ENCODE data around the gene KCNE4. TPM values are rescaled to one million over a fixed set of nuclear protein-coding genes. Genes with fewer than 3 reads are reported as not detected.
"Not testable (repeated sequence)": the region's sequence is repeated elsewhere in the genome, so short reads cannot be mapped to it uniquely, and the experiment has no call there.

KCNE4 gene
- total RNA-seq, 1 donor from 2014 or later = 3.2 TPM

- H3K4me1 Mint-ChIP-seq (ENCODE audit: unreplicated experiment) = no peaks in the 10 kb centered on the region
- no peak overlapping the region for H3K27ac Mint-ChIP-seq
- TF ChIP-seq CTCF (conservative IDR thresholded peaks at IDR 0.05) = no peak
- H3K9me3 Mint-ChIP-seq = peaks cover 9% of the 10 kb centered on the region
- DNase-seq (ENCODE audit: extremely low spot score, unreplicated experiment) = no peak
- H3K36me3 Mint-ChIP-seq = no peaks in the 10 kb centered on the region
- no peak overlapping the region for H3K4me3 Mint-ChIP-seq
- no peaks in the 10 kb centered on the region for H3K27me3 Mint-ChIP-seq
These were observed 24.6 kb downstream of the KCNE4 start for GRCh38 chr2:223076573-223076972.

GRCh38 chr2:223078482-223078881 lies 26.5 kb downstream of the KCNE4 start:
- Mint-ChIP-seq H3K4me3 (no peak overlapping the region), H3K27me3 (no peaks in the 10 kb centered on the region), H3K36me3 (no peaks in the 10 kb centered on the region), H3K9me3 (peaks cover 9% of the 10 kb centered on the region), H3K4me1 (ENCODE audit: unreplicated experiment) (no peaks in the 10 kb centered on the region), H3K27ac (no peak overlapping the region)
- no peak for DNase-seq (ENCODE audit: extremely low spot score, unreplicated experiment)
- TF ChIP-seq CTCF (conservative IDR thresholded peaks at IDR 0.05) = no peak

GRCh38 chr2:223079378-223079777 lies 27.4 kb downstream of the KCNE4 start:
- Mint-ChIP-seq H3K4me1 (ENCODE audit: unreplicated experiment) (no peaks in the 10 kb centered on the region), H3K36me3 (no peaks in the 10 kb centered on the region), H3K27ac (no peak overlapping the region), H3K27me3 (no peaks in the 10 kb centered on the region), H3K4me3 (no peak overlapping the region), H3K9me3 (peaks cover 9% of the 10 kb centered on the region)
- DNase-seq (ENCODE audit: extremely low spot score, unreplicated experiment) = no peak
- TF ChIP-seq CTCF (conservative IDR thresholded peaks at IDR 0.05) = no peak

- no peak for TF ChIP-seq CTCF (conservative IDR thresholded peaks at IDR 0.05)
- Mint-ChIP-seq H3K4me1 (ENCODE audit: unreplicated experiment) (no peaks in the 10 kb centered on the region), H3K27ac (no peak overlapping the region), H3K4me3 (no peak overlapping the region), H3K36me3 (no peaks in the 10 kb centered on the region), H3K27me3 (no peaks in the 10 kb centered on the region), H3K9me3 (peaks cover 9% of the 10 kb centered on the region)
- no peak for DNase-seq (ENCODE audit: extremely low spot score, unreplicated experiment)
These were observed 27.9 kb downstream of the KCNE4 start for GRCh38 chr2:223079925-223080324.

DNA sequence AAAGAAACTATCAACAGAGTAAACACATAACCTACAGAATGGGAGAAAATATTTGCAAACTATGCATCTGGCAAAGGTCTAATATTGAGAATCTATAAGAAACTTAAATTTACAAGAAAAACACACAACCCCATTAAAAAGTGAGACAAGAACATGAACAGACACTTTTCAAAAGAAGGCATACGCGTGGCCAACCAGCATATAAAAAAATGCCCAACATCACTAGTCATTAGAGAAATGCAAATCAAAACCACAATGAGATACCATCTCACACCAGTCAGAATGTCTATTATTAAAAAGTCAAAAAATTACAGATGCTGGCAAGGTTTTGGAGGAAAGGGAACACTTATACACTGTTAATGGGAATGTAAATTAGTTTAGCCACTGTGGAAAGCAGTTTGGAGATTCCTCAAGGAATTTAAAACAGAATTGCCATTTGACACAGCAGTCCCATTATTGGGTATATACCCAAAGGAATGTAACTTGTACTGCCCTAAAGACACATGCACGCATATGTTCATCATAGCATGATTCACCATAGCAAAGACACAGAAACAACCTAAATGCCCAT lies 28.9 kb downstream of the KCNE4 start:
- H3K36me3 Mint-ChIP-seq; H3K9me3 Mint-ChIP-seq; H3K4me3 Mint-ChIP-seq; DNase-seq (ENCODE audit: extremely low spot score, unreplicated experiment); H3K27ac Mint-ChIP-seq; H3K4me1 Mint-ChIP-seq (ENCODE audit: unreplicated experiment); H3K27me3 Mint-ChIP-seq: not testable (repeated sequence)

DNA sequence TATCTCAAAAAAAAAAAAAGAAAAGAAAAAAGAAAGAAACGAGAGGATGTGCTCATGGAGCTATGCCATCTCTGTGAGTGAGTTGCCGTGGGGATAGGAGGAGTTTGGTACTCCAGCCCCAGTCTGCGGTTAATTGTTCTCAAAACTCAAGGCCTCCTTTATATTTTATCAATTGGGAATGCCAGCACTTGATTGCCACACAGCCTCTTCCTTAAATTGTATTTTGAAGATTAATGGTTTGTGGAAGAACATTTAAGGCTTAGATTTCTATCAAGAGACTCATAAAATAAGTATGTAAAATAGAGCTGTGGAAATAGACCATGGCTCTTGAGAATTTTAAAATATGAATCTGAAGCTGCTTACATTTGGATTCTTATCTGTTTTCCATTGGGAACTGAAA lies 29.8 kb downstream of the KCNE4 start:
- Mint-ChIP-seq H3K9me3 (peaks cover 3% of the 10 kb centered on the region), H3K27ac (no peak overlapping the region), H3K36me3 (no peaks in the 10 kb centered on the region), H3K4me1 (ENCODE audit: unreplicated experiment) (no peaks in the 10 kb centered on the region), H3K27me3 (no peaks in the 10 kb centered on the region), H3K4me3 (no peak overlapping the region)
- no peak for TF ChIP-seq CTCF (conservative IDR thresholded peaks at IDR 0.05)
- no peak for DNase-seq (ENCODE audit: extremely low spot score, unreplicated experiment)
